Astrocyte (in vitro differentiated cells and primary cell): ENCODE data around the gene CEP128. TPM values are rescaled to one million over a fixed set of nuclear protein-coding genes. Genes with fewer than 3 reads are reported as not detected.

ENCODE experiments used
- DNase-seq: peaks from one replicate; pipeline ENCODE4 v3.0.0-alpha.2; 2010; ENCODE audit warnings: low read depth
- FAIRE-seq: peaks from 2 replicates; lab custom pipeline; 2011; peaks lifted over from hg19 to GRCh38; lab: Jason Lieb, UNC
- H2AFZ ChIP-seq: 2 replicates; pipeline ENCODE4 v1.6.0; 2012; ENCODE audit warnings: low read depth, low read length, inconsistent platforms
- H3K27ac ChIP-seq: 2 replicates; pipeline ENCODE4 v1.5.1; 2011; ENCODE audit warnings: low read depth, low read length, inconsistent platforms
- H3K27me3 ChIP-seq: 2 replicates; pipeline ENCODE4 v1.6.0; 2011; ENCODE audit warnings: low read length, inconsistent platforms; ENCODE audit not compliant: insufficient read depth
- H3K36me3 ChIP-seq: 2 replicates; pipeline ENCODE4 v1.5.1; 2011; ENCODE audit warnings: low read length, inconsistent platforms; ENCODE audit not compliant: insufficient read depth
- H3K4me1 ChIP-seq: 2 replicates; pipeline ENCODE4 v1.5.1; 2011; ENCODE audit warnings: low read length, inconsistent platforms; ENCODE audit not compliant: insufficient read depth
- H3K4me2 ChIP-seq: 2 replicates; pipeline ENCODE4 v1.6.0; 2012; ENCODE audit warnings: low read length, inconsistent platforms
- H3K4me3 ChIP-seq: 2 replicates; pipeline ENCODE4 v1.5.1; 2011; ENCODE audit warnings: low read depth, mild to moderate bottlenecking, low read length, inconsistent platforms; ENCODE audit not compliant: insufficient read depth
- H3K79me2 ChIP-seq: 2 replicates; pipeline ENCODE4 v1.6.0; 2012; ENCODE audit warnings: mild to moderate bottlenecking, low read length, inconsistent platforms; ENCODE audit not compliant: insufficient read depth
- H3K9ac ChIP-seq: 2 replicates; pipeline ENCODE4 v1.6.0; 2012; ENCODE audit warnings: mild to moderate bottlenecking, low read length, inconsistent platforms
- H3K9me3 ChIP-seq: 2 replicates; pipeline ENCODE4 v1.5.1; 2012; ENCODE audit warnings: low read depth, mild to moderate bottlenecking, low read length, inconsistent platforms; ENCODE audit not compliant: insufficient read depth
- H4K20me1 ChIP-seq: 2 replicates; pipeline ENCODE4 v1.6.0; 2012; ENCODE audit warnings: low read length, inconsistent platforms; ENCODE audit not compliant: insufficient read depth
- H3K27ac Mint-ChIP-seq: one replicate; pipeline ENCODE4 v1.8.0; 2021; ENCODE audit warnings: mild to moderate bottlenecking, mixed read lengths; ENCODE audit not compliant: unreplicated experiment
- H3K27me3 Mint-ChIP-seq: one replicate; pipeline ENCODE4 v1.8.0; 2021; ENCODE audit warnings: low read depth, mixed read lengths; ENCODE audit not compliant: unreplicated experiment
- H3K36me3 Mint-ChIP-seq: one replicate; pipeline ENCODE4 v1.8.0; 2021; ENCODE audit warnings: low read depth, mixed read lengths; ENCODE audit not compliant: unreplicated experiment
- H3K4me1 Mint-ChIP-seq: one replicate; pipeline ENCODE4 v1.8.0; 2021; ENCODE audit warnings: low read depth, mixed read lengths; ENCODE audit not compliant: unreplicated experiment
- H3K4me3 Mint-ChIP-seq: one replicate; pipeline ENCODE4 v1.8.0; 2021; ENCODE audit warnings: mild to moderate bottlenecking, moderate library complexity, mixed read lengths; ENCODE audit not compliant: unreplicated experiment
- H3K9me3 Mint-ChIP-seq: one replicate; pipeline ENCODE4 v1.8.0; 2021; ENCODE audit warnings: mild to moderate bottlenecking, mixed read lengths; ENCODE audit not compliant: unreplicated experiment
- EZH2 ChIP-seq: IDR thresholded peaks from 2 replicates; pipeline ENCODE4 v1.6.1; 2012; ENCODE audit warnings: mild to moderate bottlenecking, low read length, inconsistent platforms; ENCODE audit not compliant: insufficient read depth
- total RNA-seq: library from RNA; stranded (reverse); gene quantifications from 2 replicates; pipeline ENCODE4 v1.2.1, GENCODE V29; 2021
- TF ChIP-seq, protein P1 (sequence below): IDR thresholded peaks from 2 replicates; pipeline ENCODE4 v1.5.1; 2011; ENCODE audit warnings: low read depth, mild to moderate bottlenecking, inconsistent platforms, low read length, moderate library complexity; ENCODE audit not compliant: insufficient read depth

The CEP128 gene
- total RNA-seq, 1 donor from 2014 or later, result 6.4 TPM

DNA sequence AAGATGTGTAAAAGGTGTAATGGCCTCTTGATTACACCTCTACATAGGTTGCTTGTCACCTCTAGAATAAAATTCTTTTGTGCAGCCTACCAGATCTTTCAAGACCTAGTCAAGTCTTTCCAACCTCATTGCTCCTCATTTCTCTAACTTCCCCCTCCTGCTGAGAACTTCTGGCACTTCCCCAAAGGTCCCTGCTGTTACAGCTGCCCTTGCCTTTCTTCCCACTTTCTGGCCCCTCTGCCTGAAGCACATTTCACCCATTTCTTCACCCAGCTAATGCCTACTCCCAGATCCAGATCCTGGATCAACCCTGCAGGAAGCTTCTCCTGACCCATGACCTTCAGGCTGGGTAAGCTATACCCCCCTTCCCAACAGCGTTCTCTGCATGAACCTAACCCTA is 15.4 kb upstream of the CEP128 start:
- no peak for FAIRE-seq
- Histone ChIP-seq H3K4me3 (no peak overlapping the region), H3K9ac (no peak overlapping the region), H3K27me3 (peaks cover 9% of the 10 kb centered on the region), H3K27ac (no peak overlapping the region), H3K4me1 (no peaks in the 10 kb centered on the region), H3K4me2 (no peak overlapping the region), H3K79me2 (no peaks in the 10 kb centered on the region), H4K20me1 (no peaks in the 10 kb centered on the region), H3K36me3 (no peaks in the 10 kb centered on the region), H3K9me3 (no peaks in the 10 kb centered on the region), H2AFZ (no peak overlapping the region)
- no peak overlapping the region for H3K4me3 Mint-ChIP-seq
- H3K36me3 Mint-ChIP-seq, result no peaks in the 10 kb centered on the region
- peaks cover 20% of the 10 kb centered on the region for H3K27me3 Mint-ChIP-seq
- TF ChIP-seq EZH2, result no peak
- TF ChIP-seq, protein P1, sequence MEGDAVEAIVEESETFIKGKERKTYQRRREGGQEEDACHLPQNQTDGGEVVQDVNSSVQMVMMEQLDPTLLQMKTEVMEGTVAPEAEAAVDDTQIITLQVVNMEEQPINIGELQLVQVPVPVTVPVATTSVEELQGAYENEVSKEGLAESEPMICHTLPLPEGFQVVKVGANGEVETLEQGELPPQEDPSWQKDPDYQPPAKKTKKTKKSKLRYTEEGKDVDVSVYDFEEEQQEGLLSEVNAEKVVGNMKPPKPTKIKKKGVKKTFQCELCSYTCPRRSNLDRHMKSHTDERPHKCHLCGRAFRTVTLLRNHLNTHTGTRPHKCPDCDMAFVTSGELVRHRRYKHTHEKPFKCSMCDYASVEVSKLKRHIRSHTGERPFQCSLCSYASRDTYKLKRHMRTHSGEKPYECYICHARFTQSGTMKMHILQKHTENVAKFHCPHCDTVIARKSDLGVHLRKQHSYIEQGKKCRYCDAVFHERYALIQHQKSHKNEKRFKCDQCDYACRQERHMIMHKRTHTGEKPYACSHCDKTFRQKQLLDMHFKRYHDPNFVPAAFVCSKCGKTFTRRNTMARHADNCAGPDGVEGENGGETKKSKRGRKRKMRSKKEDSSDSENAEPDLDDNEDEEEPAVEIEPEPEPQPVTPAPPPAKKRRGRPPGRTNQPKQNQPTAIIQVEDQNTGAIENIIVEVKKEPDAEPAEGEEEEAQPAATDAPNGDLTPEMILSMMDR, result no peak
- DNase-seq, result no peak
- no peak overlapping the region for H3K27ac Mint-ChIP-seq
- no peaks in the 10 kb centered on the region for H3K4me1 Mint-ChIP-seq
- no peaks in the 10 kb centered on the region for H3K9me3 Mint-ChIP-seq

GRCh38 chr14:80956102-80956501 is 14.6 kb upstream of the CEP128 start:
- Mint-ChIP-seq H3K9me3 (no peaks in the 10 kb centered on the region), H3K36me3 (no peaks in the 10 kb centered on the region), H3K4me1 (no peaks in the 10 kb centered on the region), H3K4me3 (no peak overlapping the region), H3K27ac (no peak overlapping the region), H3K27me3 (peaks cover 20% of the 10 kb centered on the region)
- Histone ChIP-seq H3K4me3 (no peak overlapping the region), H2AFZ (no peak overlapping the region), H3K9ac (no peak overlapping the region), H3K4me2 (no peak overlapping the region), H3K4me1 (no peaks in the 10 kb centered on the region), H3K79me2 (no peaks in the 10 kb centered on the region), H4K20me1 (no peaks in the 10 kb centered on the region), H3K27me3 (peaks cover 9% of the 10 kb centered on the region), H3K9me3 (no peaks in the 10 kb centered on the region), H3K36me3 (no peaks in the 10 kb centered on the region), H3K27ac (no peak overlapping the region)
- FAIRE-seq (no peak), DNase-seq (no peak)
- no peak for TF ChIP-seq EZH2
- TF ChIP-seq, protein P1, result no peak

DNA sequence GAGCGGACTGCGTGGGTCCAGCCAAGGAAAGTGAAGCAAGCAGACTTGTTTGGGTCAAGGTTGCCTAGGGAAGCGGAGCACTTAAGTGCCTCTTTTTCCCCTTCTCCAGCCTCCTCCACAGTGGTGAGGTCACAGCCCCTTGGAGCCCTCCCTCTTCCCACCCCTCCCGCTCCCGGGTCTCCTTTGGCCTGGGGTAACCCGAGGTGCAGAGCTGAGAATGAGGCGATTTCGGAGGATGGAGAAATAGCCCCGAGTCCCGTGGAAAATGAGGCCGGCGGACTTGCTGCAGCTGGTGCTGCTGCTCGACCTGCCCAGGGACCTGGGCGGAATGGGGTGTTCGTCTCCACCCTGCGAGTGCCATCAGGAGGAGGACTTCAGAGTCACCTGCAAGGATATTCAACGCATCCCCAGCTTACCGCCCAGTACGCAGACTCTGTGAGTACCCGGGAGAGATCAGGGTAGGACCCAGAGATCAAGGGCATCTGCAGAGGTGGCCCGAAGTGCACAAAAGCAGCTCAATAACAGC is 13.9 kb upstream of the CEP128 start, which contains the start of gene TSHR:
TSS of gene TSHR (plus strand) at position 206 of the 526 bp plus-strand sequence. CDS start at position 266, 60 bp downstream.
- H3K27ac ChIP-seq, result no peak within 1 kb of the TSS
- Mint-ChIP-seq H3K4me3 (peak within 1 kb of the TSS; percentile 85), H3K36me3 (no peaks in the 10 kb centered on the region), H3K9me3 (no peaks in the 10 kb centered on the region), H3K27me3 (peaks cover 20% of the 10 kb centered on the region), H3K4me1 (no peaks in the 10 kb centered on the region), H3K27ac (no peak within 1 kb of the TSS)
- H4K20me1 ChIP-seq, result no peaks in the 10 kb centered on the region
- DNase-seq, result no peak
- no peak for TF ChIP-seq EZH2
- TF ChIP-seq, protein P1, result no peak
- H3K4me2 ChIP-seq, result peak within 1 kb of the TSS; percentile 99
- no peaks in the 10 kb centered on the region for H3K79me2 ChIP-seq
- H3K4me1 ChIP-seq, result no peaks in the 10 kb centered on the region
- H3K36me3 ChIP-seq, result no peaks in the 10 kb centered on the region
- FAIRE-seq, result no peak
- H3K27me3 ChIP-seq, result peaks cover 9% of the 10 kb centered on the region
- peak within 1 kb of the TSS; percentile 94 for H2AFZ ChIP-seq
- H3K9me3 ChIP-seq, result no peaks in the 10 kb centered on the region
- H3K9ac ChIP-seq, result peak within 1 kb of the TSS; percentile 69
- H3K4me3 ChIP-seq, result peak within 1 kb of the TSS; percentile 62
